ENCODE measurements around the gene UGT1A5.

- no peak for TF ChIP-seq EZH2 (IDR thresholded peaks at IDR 0.05)
- no peak for TF ChIP-seq CTCF (IDR thresholded peaks at IDR 0.05)
Observed at GRCh38 chr2:233691443-233692433, 21.0 kb upstream of the UGT1A5 start.

Data from neural progenitor cell (in vitro differentiated cells).